HEK293 (cell line): ENCODE results near the gene DLEC1.

ENCODE experiments used
- CTCF ChIP-seq: fragments of 450-650 bp; formaldehyde crosslinking; IDR thresholded peaks from 2 replicates; pipeline ENCODE4 v1.5.1; 2016; ENCODE audit warnings: missing biosample characterization, missing genetic modification characterization
- KLF9 ChIP-seq: fragments of 450-650 bp; formaldehyde crosslinking; IDR thresholded peaks from 2 replicates; pipeline ENCODE4 v1.5.1; 2016; ENCODE audit warnings: missing biosample characterization, missing genetic modification characterization, low read depth
- ZBTB44 ChIP-seq: fragments of 450-650 bp; IDR thresholded peaks from 2 replicates; pipeline ENCODE4 v1.5.1; 2018; ENCODE audit warnings: missing biosample characterization, mild to moderate bottlenecking, missing genetic modification characterization
- ZBTB7A ChIP-seq: fragments of 450-650 bp; formaldehyde crosslinking; IDR thresholded peaks from 2 replicates; pipeline ENCODE4 v1.5.1; 2016; ENCODE audit warnings: low read depth, missing biosample characterization, missing genetic modification characterization
- ZIC2 ChIP-seq: fragments of 450-650 bp; formaldehyde crosslinking; IDR thresholded peaks from 2 replicates; pipeline ENCODE4 v1.5.1; 2016; ENCODE audit warnings: missing biosample characterization, missing genetic modification characterization
- ZNF133 ChIP-seq: fragments of 450-650 bp; formaldehyde crosslinking; IDR thresholded peaks from 2 replicates; pipeline ENCODE4 v1.5.1; 2016; ENCODE audit warnings: missing biosample characterization, missing genetic modification characterization
- ZNF211 ChIP-seq: fragments of 450-650 bp; formaldehyde crosslinking; IDR thresholded peaks from 2 replicates; pipeline ENCODE4 v1.5.1; 2016; ENCODE audit warnings: low read depth, missing biosample characterization, missing genetic modification characterization
- ZNF302 ChIP-seq: fragments of 450-650 bp; formaldehyde crosslinking; IDR thresholded peaks from 2 replicates; pipeline ENCODE4 v1.5.1; 2016; ENCODE audit warnings: missing biosample characterization, missing genetic modification characterization, low read depth
- ZNF350 ChIP-seq: fragments of 450-650 bp; formaldehyde crosslinking; IDR thresholded peaks from 2 replicates; pipeline ENCODE4 v1.5.0; 2017; ENCODE audit warnings: missing biosample characterization, mild to moderate bottlenecking, missing genetic modification characterization
- ZNF362 ChIP-seq: fragments of 450-650 bp; formaldehyde crosslinking; IDR thresholded peaks from 2 replicates; pipeline ENCODE4 v1.5.1; 2016; ENCODE audit warnings: missing biosample characterization, missing genetic modification characterization
- ZNF404 ChIP-seq: fragments of 450-650 bp; formaldehyde crosslinking; IDR thresholded peaks from 2 replicates; pipeline ENCODE4 v1.5.1; 2017; ENCODE audit warnings: missing biosample characterization, missing genetic modification characterization
- ZNF629 ChIP-seq: fragments of 450-650 bp; formaldehyde crosslinking; IDR thresholded peaks from 2 replicates; pipeline ENCODE4 v1.5.1; 2017; ENCODE audit warnings: missing biosample characterization, missing genetic modification characterization
- ZSCAN30 ChIP-seq: fragments of 450-650 bp; IDR thresholded peaks from 2 replicates; pipeline ENCODE4 v1.5.1; 2018; ENCODE audit warnings: missing biosample characterization, mild to moderate bottlenecking, missing genetic modification characterization, moderate library complexity

GRCh38 chr3:38085943-38086324 is 46.9 kb downstream of the DLEC1 start:
- TF ChIP-seq CTCF (tag by site-specific recombination) (no peak), KLF9 (tag by site-specific recombination) (no peak), ZBTB44 (tag by site-specific recombination) (no peak), ZSCAN30 (no peak), ZIC2 (tag by site-specific recombination) (no peak), ZNF350 (no peak), ZNF362 (no peak), ZNF629 (tag by site-specific recombination) (no peak), ZNF302 (tag by site-specific recombination) (no peak), ZNF404 (tag by site-specific recombination) (no peak), ZNF211 (no peak), ZBTB7A (tag by site-specific recombination) (no peak), ZNF133 (tag by site-specific recombination) (no peak)
